CD4-positive, alpha-beta memory T cell (primary cell): ENCODE results near the gene TRIM46. TPM values are rescaled to one million over a fixed set of nuclear protein-coding genes. Genes with fewer than 3 reads are reported as not detected.
A peak's percentile ranks its signal among the peaks of the same experiment; 100 is the strongest.

Source experiments
- CTCF ChIA-PET: fragments of 350-600 bp; sonication (Branson Sonifier 250); formaldehyde crosslinking; loops from one replicate; lab custom pipeline; 2021; ENCODE audit warnings: inconsistent platforms; ENCODE audit not compliant: partially characterized antibody; lab: Charles Lee
- POLR2A ChIA-PET: fragments of 350-600 bp; sonication (Branson Sonifier 250); formaldehyde crosslinking; loops from one replicate; lab custom pipeline; 2021; ENCODE audit not compliant: partially characterized antibody; lab: Charles Lee
- DNase-seq, 5 donors: peaks; one replicate each; pipeline versions ENCODE4 v3.0.0 to v3.0.0-alpha.2; 2020 to 2022; ENCODE audit warnings: mixed read lengths in 1 of 5
- H3K27ac ChIP-seq: one replicate; pipeline ENCODE4 v1.7.0; 2013; ENCODE audit warnings: low read depth, low read length
- H3K27me3 ChIP-seq: 2 replicates; pipeline ENCODE4 v1.7.0; 2013; ENCODE audit warnings: mild to moderate bottlenecking, low read length, moderate library complexity; ENCODE audit not compliant: insufficient read depth
- H3K36me3 ChIP-seq: 2 replicates; pipeline ENCODE4 v1.7.0; 2013; ENCODE audit warnings: mild to moderate bottlenecking, low read length, moderate library complexity; ENCODE audit not compliant: insufficient read depth
- H3K4me1 ChIP-seq: 2 replicates; pipeline ENCODE4 v1.7.0; 2013; ENCODE audit warnings: mild to moderate bottlenecking, low read length, moderate library complexity; ENCODE audit not compliant: insufficient read depth
- H3K4me3 ChIP-seq, 2 donors: one replicate each; pipeline ENCODE4 v1.7.0; 2013; ENCODE audit warnings: low read length in 2 of 2, mild to moderate bottlenecking in 1 of 2
- H3K9me3 ChIP-seq, 2 donors: one replicate each; pipeline ENCODE4 v1.7.0; 2013; ENCODE audit warnings: low read length in 2 of 2, control low read depth in 1 of 2; ENCODE audit not compliant: control insufficient read depth in 1 of 2
- H3K27ac Mint-ChIP-seq, 7 donors: one replicate each; pipeline ENCODE4 v1.8.0; 2020 to 2021; ENCODE audit warnings: mixed read lengths in 7 of 7, mild to moderate bottlenecking in 6 of 7, inconsistent platforms in 3 of 7, moderate library complexity in 3 of 7
- H3K27me3 Mint-ChIP-seq, 2 donors: one replicate each; pipeline ENCODE4 v1.8.0; 2020 to 2021; ENCODE audit warnings: mixed read lengths in 2 of 2
- H3K36me3 Mint-ChIP-seq, 2 donors: one replicate each; pipeline ENCODE4 v1.8.0; 2020 to 2021; ENCODE audit warnings: mixed read lengths in 2 of 2, inconsistent platforms in 1 of 2, mild to moderate bottlenecking in 1 of 2
- H3K4me1 Mint-ChIP-seq, 4 donors: one replicate each; pipeline ENCODE4 v1.8.0; 2020 to 2021; ENCODE audit warnings: mixed read lengths in 4 of 4, mild to moderate bottlenecking in 1 of 4
- H3K4me3 Mint-ChIP-seq, 8 donors: one replicate each; pipeline ENCODE4 v1.8.0; 2020 to 2021; ENCODE audit warnings: mixed read lengths in 8 of 8, mild to moderate bottlenecking in 7 of 8, moderate library complexity in 6 of 8, inconsistent platforms in 3 of 8
- H3K9me3 Mint-ChIP-seq, 8 donors: one replicate each; pipeline ENCODE4 v1.8.0; 2020 to 2021; ENCODE audit warnings: mixed read lengths in 8 of 8, mild to moderate bottlenecking in 5 of 8, inconsistent platforms in 3 of 8, moderate library complexity in 1 of 8
- intact Hi-C: fragments of 100-400 bp; cut with micrococcal nuclease; formaldehyde crosslinking; loops from one replicate; pipeline ENCODE4 v1.15.1; 2023
- polyA plus RNA-seq, 2 donors: library from polyadenylated mRNA; unstranded; fragments of 300-500 nt; fragmentation: Illumina TruSeq; gene quantifications; one replicate each; pipeline ENCODE4 v1.2.3, GENCODE V29; 2021
- total RNA-seq, 2 experiments: library from RNA; stranded (reverse); gene quantifications; one replicate each; pipeline ENCODE4 v1.2.3, GENCODE V29; 2021

Gene TRIM46
- total and polyA plus RNA-seq, 4 experiments from 2014 or later = 1.6 to 8.5 (median 6.0) TPM

GRCh38 chr1:155176544-155177071 lies 3.0 kb downstream of the TRIM46 start:
- Mint-ChIP-seq H3K9me3 (no peaks in the 10 kb centered on the region), H3K27me3 (no peaks in the 10 kb centered on the region), H3K4me3 (peak overlapping the region in 7 of 8 donors; percentile 19 to 88 (median 48)), H3K27ac (peak overlapping the region; percentile 53 to 90 (median 80)), H3K36me3 (peaks cover 13 to 45% of the 10 kb centered on the region in 2 donors), H3K4me1 (peaks cover 29 to 55% (median 39%) of the 10 kb centered on the region in 4 donors)
- ChIA-PET POLR2A (interaction anchor here (0.8 to 4.6 kb wide), 11 partner anchors 17 to 146 kb away, joined by 3 to 48 read pairs (median 5); partner anchors contain the start of gene SCAMP3), CTCF (interaction anchor here (1.0 to 9.9 kb wide), 10 partner anchors 8 to 91 kb away, joined by 3 to 145 read pairs (median 10); partner anchors contain the start of gene THBS3)
- Histone ChIP-seq H3K27ac (no peak overlapping the region), H3K4me3 (no peak overlapping the region), H3K4me1 (peaks cover 46% of the 10 kb centered on the region), H3K27me3 (no peaks in the 10 kb centered on the region), H3K9me3 (no peaks in the 10 kb centered on the region), H3K36me3 (peaks cover 23% of the 10 kb centered on the region)
- DNase-seq = peak; percentile 76 to 81 (median 77)
- intact Hi-C loops = loop anchor here (1.0 to 10.0 kb wide), 4 partner anchors 17 to 416 kb away; partner anchors contain the start of gene RUSC1

- H3K9me3 ChIP-seq = no peaks in the 10 kb centered on the region
- H3K4me1 ChIP-seq = peaks cover 39% of the 10 kb centered on the region
- H3K4me3 Mint-ChIP-seq = no peak overlapping the region
- no peak for DNase-seq
- peak overlapping the region in 3 of 7 donors; percentile 8 to 79 (median 36) for H3K27ac Mint-ChIP-seq
- no peak overlapping the region for H3K27ac ChIP-seq
- H3K27me3 Mint-ChIP-seq = no peaks in the 10 kb centered on the region
- no peaks in the 10 kb centered on the region for H3K9me3 Mint-ChIP-seq
- H3K36me3 ChIP-seq = peaks cover 23% of the 10 kb centered on the region
- intact Hi-C loops = loop anchor here (10.0 kb wide), 1 partner anchor 147 kb away; the partner anchor contains the start of gene RUSC1
- H3K27me3 ChIP-seq = no peaks in the 10 kb centered on the region
- no peak overlapping the region for H3K4me3 ChIP-seq
- H3K4me1 Mint-ChIP-seq = peaks cover 24 to 47% (median 32%) of the 10 kb centered on the region in 4 donors
- H3K36me3 Mint-ChIP-seq = peaks cover 13 to 46% of the 10 kb centered on the region in 2 donors
- ChIA-PET CTCF (interaction anchor here (0.5 to 9.9 kb wide), 13 partner anchors 9 to 412 kb away, joined by 3 to 145 read pairs (median 4); no protein-coding TSS in a partner anchor), POLR2A (interaction anchor here (0.7 to 2.8 kb wide), 9 partner anchors 9 to 145 kb away, joined by 3 to 25 read pairs (median 4); no protein-coding TSS in a partner anchor)
Measured at GRCh38 chr1:155177192-155177917, 3.7 kb downstream of the TRIM46 start.

DNA sequence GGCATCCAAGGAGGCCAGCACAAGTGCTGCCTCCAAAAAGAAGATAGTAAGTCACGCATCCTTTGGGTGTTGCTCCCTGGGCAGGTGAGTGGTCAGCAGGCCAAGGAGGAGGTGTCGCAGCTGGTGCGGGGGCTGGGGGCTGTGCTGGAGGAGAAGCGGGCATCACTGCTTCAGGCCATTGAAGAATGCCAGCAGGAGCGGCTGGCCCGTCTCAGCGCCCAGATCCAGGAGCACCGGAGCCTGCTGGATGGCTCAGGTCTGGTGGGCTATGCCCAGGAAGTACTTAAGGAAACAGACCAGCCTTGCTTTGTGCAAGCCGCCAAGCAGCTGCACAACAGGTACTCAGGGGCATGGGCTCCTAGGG lies 4.3 kb downstream of the TRIM46 start:
- Histone ChIP-seq H3K4me1 (peaks cover 36% of the 10 kb centered on the region), H3K9me3 (no peaks in the 10 kb centered on the region), H3K4me3 (no peak overlapping the region), H3K27ac (no peak overlapping the region), H3K36me3 (peaks cover 23% of the 10 kb centered on the region), H3K27me3 (no peaks in the 10 kb centered on the region)
- Mint-ChIP-seq H3K4me3 (no peak overlapping the region), H3K9me3 (no peaks in the 10 kb centered on the region), H3K27ac (peak overlapping the region in 1 of 7 donors; percentile 8), H3K27me3 (no peaks in the 10 kb centered on the region), H3K36me3 (peaks cover 13 to 43% of the 10 kb centered on the region in 2 donors), H3K4me1 (peaks cover 22 to 43% (median 30%) of the 10 kb centered on the region in 4 donors)
- intact Hi-C loops = loop anchor here (10.0 kb wide), 1 partner anchor 147 kb away; the partner anchor contains the start of gene RUSC1
- CTCF ChIA-PET = interaction anchor here (0.5 to 9.9 kb wide), 10 partner anchors 10 to 412 kb away, joined by 3 to 145 read pairs (median 4); no protein-coding TSS in a partner anchor
- no peak for DNase-seq
- POLR2A ChIA-PET = interaction anchor here (0.7 to 2.8 kb wide), 7 partner anchors 8 to 145 kb away, joined by 3 to 25 read pairs (median 4); no protein-coding TSS in a partner anchor

DNA sequence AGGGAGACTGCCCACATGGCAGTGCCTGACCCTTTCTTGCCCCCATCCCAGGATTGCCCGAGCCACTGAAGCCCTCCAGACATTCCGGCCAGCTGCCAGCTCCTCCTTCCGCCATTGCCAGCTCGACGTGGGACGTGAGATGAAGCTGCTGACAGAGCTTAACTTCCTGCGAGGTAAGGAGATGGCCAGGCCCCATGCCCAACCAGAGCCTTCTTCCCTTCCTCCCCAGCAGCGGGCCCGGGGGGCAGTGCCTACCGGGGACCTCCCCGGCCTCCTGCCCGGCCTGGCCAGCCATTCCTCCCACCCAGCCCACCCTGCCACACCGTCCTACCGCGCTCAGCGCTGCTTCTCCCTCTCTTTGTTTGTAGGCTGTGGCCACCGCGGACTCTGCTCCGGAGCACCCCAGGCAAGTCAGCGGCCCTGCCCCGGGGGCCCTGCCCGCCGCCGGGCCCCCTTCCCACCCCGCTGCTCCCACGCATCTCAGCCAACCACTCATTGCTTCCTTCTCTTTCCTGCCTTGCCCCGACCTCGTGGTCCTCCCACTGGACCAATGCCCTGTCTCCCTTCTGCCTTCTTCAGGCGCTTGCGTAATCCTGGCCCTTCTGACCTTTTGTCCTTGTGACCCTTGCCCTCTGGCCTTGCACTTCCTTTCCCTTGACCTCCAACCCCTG lies 4.9 kb downstream of the TRIM46 start:
- no peak overlapping the region for H3K4me3 Mint-ChIP-seq
- DNase-seq = no peak
- ChIA-PET POLR2A (interaction anchor here (1.8 to 2.8 kb wide), 2 partner anchors 15 to 31 kb away, joined by 7 to 25 read pairs; no protein-coding TSS in a partner anchor), CTCF (interaction anchor here (0.7 to 9.9 kb wide), 7 partner anchors 10 to 87 kb away, joined by 3 to 145 read pairs (median 8); partner anchors contain the start of gene THBS3)
- no peaks in the 10 kb centered on the region for H3K27me3 Mint-ChIP-seq
- Histone ChIP-seq H3K27me3 (no peaks in the 10 kb centered on the region), H3K36me3 (peaks cover 23% of the 10 kb centered on the region), H3K27ac (no peak overlapping the region), H3K9me3 (no peaks in the 10 kb centered on the region), H3K4me3 (no peak overlapping the region), H3K4me1 (peaks cover 32% of the 10 kb centered on the region)
- intact Hi-C loops = loop anchor here (10.0 kb wide), 1 partner anchor 146 kb away; the partner anchor contains the start of gene RUSC1
- H3K9me3 Mint-ChIP-seq = no peaks in the 10 kb centered on the region
- peaks cover 17 to 43% of the 10 kb centered on the region in 2 donors for H3K36me3 Mint-ChIP-seq
- peak overlapping the region in 1 of 7 donors; percentile 12 for H3K27ac Mint-ChIP-seq
- H3K4me1 Mint-ChIP-seq = peaks cover 18 to 37% (median 24%) of the 10 kb centered on the region in 4 donors

DNA sequence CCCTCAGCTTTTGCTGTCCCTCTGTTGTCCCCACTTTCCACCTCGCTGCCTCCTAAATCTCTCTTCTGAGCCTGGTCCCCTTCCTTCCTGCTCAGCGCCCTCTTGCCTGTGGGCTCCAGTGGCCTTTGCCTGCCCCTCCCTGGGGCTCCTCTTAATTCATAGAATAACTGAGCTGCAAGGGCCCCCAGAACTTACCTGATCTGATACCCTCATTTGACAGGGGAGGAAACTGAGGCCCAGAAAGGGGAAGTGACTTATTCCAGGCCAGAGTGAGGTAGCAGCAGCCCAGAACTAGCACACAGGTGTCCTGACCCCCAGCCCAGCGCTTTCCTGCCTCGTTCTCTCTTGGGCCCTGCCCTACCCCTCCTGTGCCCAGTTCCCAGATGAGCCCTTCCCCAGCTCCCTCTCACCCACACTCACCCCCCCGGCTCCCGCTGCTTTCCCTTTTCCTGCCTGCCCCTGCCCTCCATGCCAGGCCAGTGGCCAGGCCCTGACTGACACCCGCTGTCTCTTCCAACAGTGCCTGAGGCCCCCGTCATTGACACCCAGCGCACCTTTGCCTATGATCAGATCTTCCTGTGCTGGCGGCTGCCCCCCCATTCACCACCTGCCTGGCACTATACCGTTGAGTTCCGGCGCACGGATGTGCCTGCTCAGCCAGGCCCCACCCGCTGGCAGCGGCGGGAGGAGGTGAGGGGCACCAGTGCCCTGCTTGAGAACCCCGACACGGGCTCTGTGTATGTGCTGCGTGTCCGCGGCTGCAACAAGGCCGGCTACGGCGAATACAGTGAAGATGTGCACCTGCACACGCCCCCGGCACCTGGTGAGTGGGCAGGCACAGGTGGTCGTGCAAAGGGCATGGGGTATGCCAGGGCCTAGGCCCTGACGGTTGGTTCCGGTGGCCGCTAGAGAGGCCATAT lies 5.7 kb downstream of the TRIM46 start:
- no peaks in the 10 kb centered on the region for H3K27me3 Mint-ChIP-seq
- Histone ChIP-seq H3K4me3 (no peak overlapping the region), H3K27me3 (no peaks in the 10 kb centered on the region), H3K4me1 (peaks cover 29% of the 10 kb centered on the region), H3K9me3 (no peaks in the 10 kb centered on the region), H3K36me3 (peaks cover 23% of the 10 kb centered on the region), H3K27ac (no peak overlapping the region)
- H3K4me3 Mint-ChIP-seq = no peak overlapping the region
- peaks cover 12 to 29% (median 18%) of the 10 kb centered on the region in 4 donors for H3K4me1 Mint-ChIP-seq
- peak overlapping the region in 2 of 7 donors; percentile 12 to 64 for H3K27ac Mint-ChIP-seq
- intact Hi-C loops = loop anchor here (10.0 kb wide), 1 partner anchor 145 kb away; the partner anchor contains the start of gene RUSC1
- DNase-seq = no peak
- CTCF ChIA-PET = interaction anchor here (1.3 to 9.9 kb wide), 3 partner anchors 14 to 23 kb away, joined by 3 to 145 read pairs (median 4); no protein-coding TSS in a partner anchor
- no peaks in the 10 kb centered on the region for H3K9me3 Mint-ChIP-seq
- POLR2A ChIA-PET = interaction anchor here (2.8 kb wide), 1 partner anchor 14 kb away, joined by 25 read pairs; no protein-coding TSS in a partner anchor
- peaks cover 17 to 42% of the 10 kb centered on the region in 2 donors for H3K36me3 Mint-ChIP-seq
